Purkinje cell (primary cell): ENCODE data around the gene BHLHE40. TPM values are rescaled to one million over a fixed set of nuclear protein-coding genes. Genes with fewer than 3 reads are reported as not detected.

Experiments used
- polyA plus RNA-seq: library from polyadenylated mRNA; unstranded; fragments of >200 nt; fragmentation: Nextera tagmentation; gene quantifications from 2 replicates; pipeline ENCODE4 v1.2.1, GENCODE V29; 2014

Gene BHLHE40
- 1.2 and 3.5 TPM in 2 replicates for polyA plus RNA-seq

DNA sequence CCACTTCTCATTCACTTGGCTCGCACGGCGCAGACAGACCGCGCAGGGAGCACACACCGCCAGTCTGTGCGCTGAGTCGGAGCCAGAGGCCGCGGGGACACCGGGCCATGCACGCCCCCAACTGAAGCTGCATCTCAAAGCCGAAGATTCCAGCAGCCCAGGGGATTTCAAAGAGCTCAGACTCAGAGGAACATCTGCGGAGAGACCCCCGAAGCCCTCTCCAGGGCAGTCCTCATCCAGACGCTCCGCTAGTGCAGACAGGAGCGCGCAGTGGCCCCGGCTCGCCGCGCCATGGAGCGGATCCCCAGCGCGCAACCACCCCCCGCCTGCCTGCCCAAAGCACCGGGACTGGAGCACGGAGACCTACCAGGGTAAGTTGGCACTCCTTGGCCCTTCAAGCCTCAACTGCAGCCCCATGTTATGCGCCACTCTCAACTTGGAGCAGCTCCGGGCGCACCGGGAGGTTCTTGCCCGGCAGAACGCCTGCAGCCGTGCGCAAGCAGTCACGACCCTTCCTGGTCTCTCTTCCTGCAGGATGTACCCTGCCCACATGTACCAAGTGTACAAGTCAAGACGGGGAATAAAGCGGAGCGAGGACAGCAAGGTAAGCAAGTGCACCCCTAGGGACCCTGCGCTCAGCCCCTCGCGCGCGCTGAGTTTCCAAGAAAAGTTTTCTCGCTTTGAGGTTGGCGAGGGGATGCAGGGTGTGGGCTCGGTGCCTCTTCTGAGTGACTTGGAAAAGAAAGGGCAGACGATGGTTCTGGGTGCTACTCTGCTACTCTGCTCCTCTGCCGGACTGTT is at the start of gene BHLHE40:
Gene BHLHE40 (plus strand): TSS at position 10 of the 801 bp plus-strand sequence. CDS start 282 bp downstream, at position 292.

Other genes starting within 250 kb of the BHLHE40 start
- gene ARL8B, start 142.9 kb downstream of the BHLHE40 start, polyA plus RNA-seq: 111 and 119 TPM in 2 replicates
- gene EDEM1, start 208.3 kb downstream of the BHLHE40 start, polyA plus RNA-seq: 0.55 and 1.8 TPM in 2 replicates